HepG2 (cell line): ENCODE results near the gene LIPA. TPM values are rescaled to one million over a fixed set of nuclear protein-coding genes. Genes with fewer than 3 reads are reported as not detected.

Source experiments
- ATAC-seq: fragments of 200-7000 bp; cut with Tn5 transposase; 3 replicates; pipeline ENCODE4 v1.9.1; 2020; ENCODE audit warnings: mild to moderate bottlenecking, moderate library complexity
- BruUV-seq: library from RNA; stranded (reverse); fragments of 400-500 nt; replicated peaks from 2 replicates; lab custom pipeline; 2021; lab: Mats Ljungman, UMichigan
- CTCF ChIA-PET: fragments of 300-600 bp; formaldehyde crosslinking; extraction: SDS; loops from one replicate; lab custom pipeline; 2021; ENCODE audit warnings: low total read pairs, inconsistent platforms, low intra/inter-chr PET ratio; lab: Yijun Ruan, JAX
- POLR2A ChIA-PET: fragments of 350-600 bp; sonication (Branson Sonifier 250); formaldehyde crosslinking; loops from one replicate; lab custom pipeline; 2020; ENCODE audit warnings: antibody characterized with exemption, inconsistent platforms; lab: Yijun Ruan, JAX
- DNase-seq: peaks from one replicate; pipeline ENCODE4 v3.0.0-alpha.2; 2015; ENCODE audit warnings: low spot score
- FAIRE-seq: peaks from 3 replicates; lab custom pipeline; 2011; peaks lifted over from hg19 to GRCh38; lab: Jason Lieb, UNC
- H2AFZ ChIP-seq: one replicate; pipeline ENCODE4 v1.6.1; 2011; ENCODE audit warnings: low read length, inconsistent platforms
- H3K27ac ChIP-seq: fragments of 300-600 bp; 3 replicates; pipeline ENCODE4 v1.8.0; 2011; ENCODE audit warnings: mixed run types, mild to moderate bottlenecking, mixed read lengths, low read length, inconsistent platforms; ENCODE audit not compliant: insufficient read depth; ENCODE audit errors: extremely low read length
- H3K27me3 ChIP-seq, 2 experiments: fragments of 200-600 bp in 1 of 2; 2 replicates in 1 of 2; 3 replicates in 1 of 2; pipeline versions ENCODE4 v1.6.0 to v1.8.0; 2011; ENCODE audit warnings: low read length in 2 of 2, mild to moderate bottlenecking in 2 of 2, moderate library complexity in 2 of 2, inconsistent platforms in 1 of 2; ENCODE audit not compliant: insufficient read depth in 2 of 2, control insufficient read depth in 1 of 2
- H3K36me3 ChIP-seq, 2 experiments: fragments of 200-600 bp in 1 of 2; replicated peaks in 1 of 2; 2 replicates in 1 of 2; 3 replicates in 1 of 2; pipeline versions ENCODE4 v1.5.1 to v1.8.0; 2011; ENCODE audit warnings: low read length in 2 of 2, inconsistent platforms in 1 of 2; ENCODE audit not compliant: insufficient read depth in 2 of 2, control insufficient read depth in 1 of 2
- H3K4me1 ChIP-seq: 2 replicates; pipeline ENCODE4 v1.5.1; 2012; ENCODE audit warnings: low read length, inconsistent platforms; ENCODE audit not compliant: insufficient read depth
- H3K4me2 ChIP-seq: 2 replicates; pipeline ENCODE4 v1.6.0; 2011; ENCODE audit warnings: low read depth, low read length, inconsistent platforms
- H3K4me3 ChIP-seq, 3 experiments: fragments of 200-600 bp in 1 of 3; sonication (generic), shearing (Covaris generic) in 1 of 3; replicated peaks in 1 of 3; 2 replicates each; pipeline ENCODE4 v1.5.1; 2011 to 2016; ENCODE audit warnings: low read length in 3 of 3, inconsistent platforms in 2 of 3, low read depth in 2 of 3, mild to moderate bottlenecking in 2 of 3, control low read depth in 1 of 3, mixed read lengths in 1 of 3; ENCODE audit not compliant: insufficient read depth in 1 of 3
- H3K79me2 ChIP-seq: one replicate; pipeline ENCODE4 v1.6.1; 2011; ENCODE audit warnings: low read length, inconsistent platforms; ENCODE audit not compliant: insufficient read depth
- H3K9ac ChIP-seq: 2 replicates; pipeline ENCODE4 v1.6.0; 2011; ENCODE audit warnings: mild to moderate bottlenecking, low read depth, low read length, inconsistent platforms; ENCODE audit not compliant: insufficient read depth
- H3K9me3 ChIP-seq: 2 replicates; pipeline ENCODE4 v1.5.1; 2012; ENCODE audit warnings: mild to moderate bottlenecking, low read length
- H4K20me1 ChIP-seq: 2 replicates; pipeline ENCODE4 v1.6.0; 2011; ENCODE audit warnings: inconsistent platforms, mild to moderate bottlenecking, low read length, moderate library complexity; ENCODE audit not compliant: insufficient read depth
- ATM ChIP-seq: fragments of 450-650 bp; IDR thresholded peaks from 2 replicates; pipeline ENCODE4 v1.7.1; 2017; ENCODE audit warnings: mild to moderate bottlenecking, borderline replicate concordance
- CBX2 ChIP-seq, 2 experiments: fragments of 200-600 bp in 1 of 2; sonication (generic); formaldehyde crosslinking in 1 of 2; IDR thresholded peaks; 2 replicates each; pipeline versions ENCODE4 v1.7.0 to v1.8.1; 2018 to 2022; ENCODE audit warnings: low read depth in 2 of 2, low read length in 1 of 2, mild to moderate bottlenecking in 1 of 2, missing genetic modification reagents in 1 of 2
- E2F5 ChIP-seq: sonication (generic); formaldehyde crosslinking; conservative IDR thresholded peaks from 2 replicates; pipeline ENCODE4 v1.4.0; 2020; ENCODE audit warnings: missing genetic modification reagents
- PHF8 ChIP-seq: sonication (generic); formaldehyde crosslinking; IDR thresholded peaks from 2 replicates; pipeline ENCODE4 v1.5.0; 2020; ENCODE audit warnings: missing genetic modification reagents
- POLR2AphosphoS5 ChIP-seq: IDR thresholded peaks from 2 replicates; pipeline ENCODE4 v1.6.1; 2012; ENCODE audit warnings: low read depth, low read length
- SOX6 ChIP-seq, 2 experiments: fragments of 450-650 bp in 1 of 2; sonication (generic) in 1 of 2; formaldehyde crosslinking in 1 of 2; IDR thresholded peaks; 2 replicates each; pipeline versions ENCODE4 v1.4.0 to v1.6.1; 2017 to 2020; ENCODE audit warnings: antibody characterized with exemption in 1 of 2, mild to moderate bottlenecking in 1 of 2, missing genetic modification reagents in 1 of 2
- TEF ChIP-seq: sonication (generic); formaldehyde crosslinking; IDR thresholded peaks from 2 replicates; pipeline ENCODE4 v1.5.0; 2020; ENCODE audit warnings: missing genetic modification reagents
- ZFP90 ChIP-seq: sonication (generic); formaldehyde crosslinking; IDR thresholded peaks from 2 replicates; pipeline ENCODE4 v1.8.0; 2022; ENCODE audit warnings: missing genetic modification reagents, mild to moderate bottlenecking, inconsistent platforms, borderline replicate concordance
- ZNF564 ChIP-seq: sonication (generic); formaldehyde crosslinking; IDR thresholded peaks from 2 replicates; pipeline ENCODE4 v1.8.1; 2023; ENCODE audit warnings: mild to moderate bottlenecking, missing genetic modification reagents
- WGBS: methylation state at CpG from one replicate; pipeline ENCODE4 v1.1.6; 2017; ENCODE audit warnings: low lambda C conversion rate; 5-methylcytosine and 5-hydroxymethylcytosine counted together
- in situ Hi-C: cut with HindIII; loops from 2 replicates; pipeline ENCODE4 v1.10.0; 2017; ENCODE audit warnings: low pct_unique_long_range_greater_than_20kb; ENCODE audit not compliant: extremely low pct_ligation_motif_present
- intact Hi-C: fragments of 100-400 bp; cut with micrococcal nuclease; formaldehyde crosslinking; loops from one replicate; pipeline ENCODE4 v1.10.0; 2022; ENCODE audit not compliant: unreplicated experiment
- polyA plus RNA-seq, 8 experiments: library from polyadenylated mRNA; depleted of rRNA in 3 of 8; stranded (reverse) in 7 of 8; unstranded in 1 of 8; fragments of >200 nt; fragmentation: Illumina TruSeq in 4 of 8; extraction: Trizol in 4 of 8; gene quantifications; 2 replicates each; pipeline versions ENCODE4 v1.2.1 to v1.2.3, GENCODE V29; 2011 to 2016; ENCODE audit warnings: low read depth in 4 of 8, missing spikeins in 1 of 8, mixed read lengths in 1 of 8; ENCODE audit not compliant: insufficient read depth in 1 of 8
- total RNA-seq, 5 experiments: library from RNA; depleted of rRNA; stranded (reverse); fragments of >200 nt; fragmentation: Illumina TruSeq; extraction: Trizol; gene quantifications; 2 replicates each; pipeline ENCODE4 v1.2.3, GENCODE V29; 2016; ENCODE audit warnings: low read depth in 1 of 5

Gene LIPA
- total and polyA plus RNA-seq, 2 of the 13 experiments (the other 11 are each of a cell fraction or from before 2014, with no cell fraction given) = 57.1 to 79.5 TPM

GRCh38 chr10:89214566-89215165, 36.9 kb downstream of the LIPA start:
- Histone ChIP-seq H3K27ac (no peak overlapping the region), H3K27me3 (peaks cover 1 to 6% of the 10 kb centered on the region in 2 experiments; a peak in 2 of 5 replicates), H3K4me3 (no peak overlapping the region), H3K4me2 (no peak overlapping the region), H3K9ac (no peak overlapping the region), H3K4me1 (no peaks in the 10 kb centered on the region), H2AFZ (no peak overlapping the region), H3K9me3 (no peaks in the 10 kb centered on the region), H3K79me2 (no peaks in the 10 kb centered on the region), H3K36me3 (peaks cover 1 to 19% of the 10 kb centered on the region in 2 experiments; a peak in 2 of 5 replicates), H4K20me1 (peaks cover 6% of the 10 kb centered on the region; the same call in 1 of the 2 replicates)
- ChIA-PET CTCF (interaction anchor here (3.7 kb wide), 1 partner anchor 185 kb away, joined by 17 read pairs; no protein-coding TSS in a partner anchor), POLR2A (no interaction called here)
- ATAC-seq (no peak), DNase-seq (no peak), FAIRE-seq (no peak)
- BruUV-seq = no TSS peak
- 91% methylated on average over 8 of the region's 8 CpGs for WGBS
- TF ChIP-seq E2F5 (CRISPR knock-in tag) (no peak), ATM (no peak), SOX6 (IDR thresholded peaks at IDR 0.05) (no peak), SOX6 (CRISPR knock-in tag; IDR thresholded peaks at IDR 0.05) (no peak), TEF (no peak), ZNF564 (no peak), CBX2 (IDR thresholded peaks at IDR 0.05; ENCODE audit: low read depth, low read length) (no peak), CBX2 (CRISPR knock-in tag; IDR thresholded peaks at IDR 0.05; ENCODE audit: low read depth) (no peak), PHF8 (CRISPR knock-in tag) (no peak), ZFP90 (CRISPR knock-in tag) (no peak), POLR2AphosphoS5 (no peak)
- in situ Hi-C loops = loop anchor here (25.0 kb wide), 1 partner anchor 377 kb away; no protein-coding TSS in a partner anchor
- intact Hi-C loops = no loop called here
